Right atrium auricular region (tissue), 2 donors: ENCODE data around the gene ARMC9. TPM values are rescaled to one million over a fixed set of nuclear protein-coding genes. Genes with fewer than 3 reads are reported as not detected.
"Not testable (repeated sequence)": the region's sequence is repeated elsewhere in the genome, so short reads cannot be mapped to it uniquely, and the experiment has no call there.

Experiments
- DNase-seq: peaks from one replicate; pipeline ENCODE4 v3.0.0-alpha.2; 2019; ENCODE audit warnings: low spot score
- H3K27ac ChIP-seq, 2 donors: fragments of 200-600 bp; sonication (generic); 1 replicate in 1 of 2; 2 replicates in 1 of 2; pipeline ENCODE4 v1.5.1; 2016 to 2019
- H3K27me3 ChIP-seq, 2 donors: fragments of 200-600 bp; sonication (generic); one replicate each; pipeline versions ENCODE4 v1.5.1 to v1.6.0; 2017 to 2019
- H3K36me3 ChIP-seq: fragments of 200-600 bp; sonication (generic); one replicate; pipeline ENCODE4 v1.5.1; 2016
- H3K4me1 ChIP-seq, 2 donors: fragments of 200-600 bp; sonication (generic); one replicate each; pipeline versions ENCODE4 v1.5.1 to v1.6.0; 2017 to 2019
- H3K4me3 ChIP-seq, 2 donors: fragments of 200-600 bp; sonication (generic); 1 replicate in 1 of 2; 2 replicates in 1 of 2; pipeline ENCODE4 v1.5.1; 2017 to 2019; ENCODE audit warnings: mild to moderate bottlenecking in 1 of 2, moderate library complexity in 1 of 2
- H3K9me3 ChIP-seq, 2 donors: fragments of 200-600 bp; sonication (generic); one replicate each; pipeline ENCODE4 v1.5.1; 2019
- CTCF ChIP-seq, 2 donors: fragments of 200-600 bp; sonication (generic); IDR thresholded peaks; one replicate each; pipeline ENCODE4 v1.5.1; 2019; ENCODE audit warnings: antibody characterized with exemption in 2 of 2
- total RNA-seq, 2 donors: library from RNA; depleted of rRNA; stranded (reverse); fragments of >200 nt; gene quantifications; one replicate each; pipeline ENCODE4 v1.1.0, GENCODE V29; 2016

The ARMC9 gene
- total RNA-seq, 2 donors from 2014 or later: 2.0 to 2.9 TPM

GRCh38 chr2:231397928-231398294 lies 199.5 kb downstream of the ARMC9 start:
- DNase-seq: no peak
- peaks cover 0 to 3% of the 10 kb centered on the region in 2 donors for H3K27me3 ChIP-seq
- no peaks in the 10 kb centered on the region for H3K36me3 ChIP-seq
- no peak for TF ChIP-seq CTCF (IDR thresholded peaks at IDR 0.05)
- H3K4me3 ChIP-seq: no peak overlapping the region
- H3K4me1 ChIP-seq: peaks cover 0 to 28% of the 10 kb centered on the region in 2 donors
- H3K27ac ChIP-seq: no peak overlapping the region
- no peaks in the 10 kb centered on the region for H3K9me3 ChIP-seq

GRCh38 chr2:231398585-231398984 lies 200.2 kb downstream of the ARMC9 start:
- no peak overlapping the region for H3K27ac ChIP-seq
- no peaks in the 10 kb centered on the region for H3K36me3 ChIP-seq
- no peaks in the 10 kb centered on the region for H3K9me3 ChIP-seq
- no peak for TF ChIP-seq CTCF (IDR thresholded peaks at IDR 0.05)
- no peak for DNase-seq
- H3K27me3 ChIP-seq: peaks cover 0 to 3% of the 10 kb centered on the region in 2 donors
- H3K4me3 ChIP-seq: no peak overlapping the region
- peaks cover 0 to 35% of the 10 kb centered on the region in 2 donors for H3K4me1 ChIP-seq

- H3K4me3 ChIP-seq: no peak overlapping the region
- peak overlapping the region; percentile 21 to 40 for H3K27ac ChIP-seq
- no peak for TF ChIP-seq CTCF (IDR thresholded peaks at IDR 0.05)
- no peaks in the 10 kb centered on the region for H3K36me3 ChIP-seq
- H3K27me3 ChIP-seq: peaks cover 0 to 3% of the 10 kb centered on the region in 2 donors
- H3K4me1 ChIP-seq: peaks cover 0 to 42% of the 10 kb centered on the region in 2 donors
- H3K9me3 ChIP-seq: no peaks in the 10 kb centered on the region
- no peak for DNase-seq
Measured at GRCh38 chr2:231399046-231399852, 200.8 kb downstream of the ARMC9 start.

GRCh38 chr2:231399853-231400680 lies 201.6 kb downstream of the ARMC9 start:
- Histone ChIP-seq H3K27me3 (peaks cover 0 to 3% of the 10 kb centered on the region in 2 donors), H3K4me3 (no peak overlapping the region), H3K27ac (peak overlapping the region; percentile 40 to 42), H3K36me3 (no peaks in the 10 kb centered on the region), H3K4me1 (peaks cover 0 to 40% of the 10 kb centered on the region in 2 donors), H3K9me3 (no peaks in the 10 kb centered on the region)
- peak in 1 of 2 donors; percentile 35 for TF ChIP-seq CTCF (IDR thresholded peaks at IDR 0.05)
- no peak for DNase-seq

GRCh38 chr2:231400681-231401080 lies 202.2 kb downstream of the ARMC9 start:
- peaks cover 0 to 37% of the 10 kb centered on the region in 2 donors for H3K4me1 ChIP-seq

GRCh38 chr2:231401101-231401500 lies 202.7 kb downstream of the ARMC9 start:
- not testable (repeated sequence) for H3K4me3 ChIP-seq, H3K9me3 ChIP-seq, H3K36me3 ChIP-seq, H3K27ac ChIP-seq, H3K27me3 ChIP-seq, DNase-seq
- peaks cover 0 to 38% of the 10 kb centered on the region in 2 donors for H3K4me1 ChIP-seq

More at GRCh38 chr2:231400681-231401080, 202.2 kb downstream of the ARMC9 start:
- H3K27me3 ChIP-seq, H3K9me3 ChIP-seq, H3K4me3 ChIP-seq, DNase-seq, H3K36me3 ChIP-seq: not testable (repeated sequence)
- H3K27ac ChIP-seq: peak overlapping the region; percentile 9 to 42

- not testable (repeated sequence) for H3K27ac ChIP-seq, H3K36me3 ChIP-seq, H3K27me3 ChIP-seq, H3K9me3 ChIP-seq, H3K4me3 ChIP-seq, DNase-seq
- H3K4me1 ChIP-seq: peaks cover 0 to 36% of the 10 kb centered on the region in 2 donors
Measured at GRCh38 chr2:231403421-231404182, 205.2 kb downstream of the ARMC9 start.

- peaks cover 0 to 36% of the 10 kb centered on the region in 2 donors for H3K4me1 ChIP-seq
- not testable (repeated sequence) for H3K27ac ChIP-seq, H3K27me3 ChIP-seq, H3K9me3 ChIP-seq, H3K36me3 ChIP-seq, H3K4me3 ChIP-seq, DNase-seq
Measured at GRCh38 chr2:231404183-231404578, 205.8 kb downstream of the ARMC9 start.
